GM12892 (cell line): ENCODE results near the gene ATP7B.

Experiments
- POLR2A ChIP-seq: IDR thresholded peaks from 2 replicates; pipeline ENCODE4 v1.6.1; 2011; ENCODE audit warnings: low read depth, low read length, control low read depth
- POLR2AphosphoS5 ChIP-seq: IDR thresholded peaks from 2 replicates; pipeline ENCODE4 v1.6.1; 2011; ENCODE audit warnings: low read depth, low read length, control low read depth

- TF ChIP-seq POLR2A = no peak
- TF ChIP-seq POLR2AphosphoS5 = no peak
Measured at GRCh38 chr13:51933466-51934058, 77.7 kb downstream of the ATP7B start.
